ENCODE results near the gene PCCB. TPM values are rescaled to one million over a fixed set of nuclear protein-coding genes. Genes with fewer than 3 reads are reported as not detected.

The PCCB gene
- total and polyA plus RNA-seq, 4 experiments from 2014 or later = 12.1 to 47.1 (median 19.4) TPM

DNA sequence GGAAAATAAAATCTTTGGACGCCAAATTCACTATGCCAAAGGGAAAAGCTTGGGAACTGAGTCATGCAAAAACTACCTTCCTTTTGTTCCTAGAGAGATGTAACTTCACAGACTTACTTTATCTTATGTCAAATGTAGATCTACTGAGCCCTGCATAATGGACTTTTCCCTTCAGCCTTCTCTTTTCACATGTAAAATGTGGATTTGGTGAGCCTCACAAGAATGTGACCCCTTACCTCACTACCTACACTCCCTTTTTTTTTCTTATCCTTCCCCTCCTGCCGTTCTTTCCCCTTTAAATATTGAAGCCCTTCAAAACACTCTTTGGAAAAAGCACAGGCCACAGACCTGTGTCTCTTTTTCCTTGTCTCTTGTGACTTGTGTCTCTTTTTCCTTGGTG lies 14.0 kb upstream of the PCCB start:
- H3K36me3 Mint-ChIP-seq = no peaks in the 10 kb centered on the region
- peaks cover 0 to 1% (median 0%) of the 10 kb centered on the region in 4 donors for H3K4me1 Mint-ChIP-seq
- H3K9me3 Mint-ChIP-seq = peaks cover 0 to 2% (median 0%) of the 10 kb centered on the region in 8 donors
- no peaks in the 10 kb centered on the region for H3K4me1 ChIP-seq (ENCODE audit: insufficient read depth, low read length)
- ChIA-PET POLR2A (ENCODE audit: partially characterized antibody) (no interaction called here), CTCF (ENCODE audit: partially characterized antibody) (interaction anchor here (0.7 kb wide), 1 partner anchor 47 kb away, joined by 4 read pairs; no protein-coding TSS in a partner anchor)
- H3K4me3 ChIP-seq (ENCODE audit: low read length in 2 of 2) = no peak overlapping the region
- DNase-seq = no peak
- H3K4me3 Mint-ChIP-seq = no peak overlapping the region
- no peaks in the 10 kb centered on the region for H3K27me3 ChIP-seq (ENCODE audit: insufficient read depth, low read length)
- H3K27ac Mint-ChIP-seq = no peak overlapping the region
- no peak overlapping the region for H3K27ac ChIP-seq (ENCODE audit: low read depth, low read length)
- H3K27me3 Mint-ChIP-seq = peaks cover 5 to 7% of the 10 kb centered on the region in 2 donors
- no peaks in the 10 kb centered on the region for H3K9me3 ChIP-seq (ENCODE audit: control insufficient read depth in 1 of 2, low read length in 2 of 2)
- H3K36me3 ChIP-seq (ENCODE audit: insufficient read depth, low read length) = no peaks in the 10 kb centered on the region
- intact Hi-C loops (cut with micrococcal nuclease) = no loop called here

DNA sequence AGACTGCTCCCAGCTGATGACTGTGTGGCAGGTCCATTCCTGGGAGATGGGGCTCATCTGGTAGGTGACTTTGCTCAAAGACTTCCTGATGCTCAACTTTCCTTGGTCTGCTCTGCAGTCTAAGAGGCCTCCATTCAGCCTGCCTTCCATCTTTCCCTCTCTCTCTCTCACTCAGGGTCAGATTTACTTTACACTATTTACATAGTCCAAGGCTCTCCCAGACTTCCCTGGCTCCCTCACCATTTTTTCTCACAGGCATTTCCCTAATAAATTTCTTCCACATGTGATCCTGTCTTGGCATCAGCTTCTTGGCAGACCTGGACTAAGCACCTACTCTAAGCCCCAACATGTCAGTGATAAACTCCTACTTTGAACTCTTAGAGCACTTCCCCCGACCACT lies 13.0 kb upstream of the PCCB start:
- peaks cover 0 to 1% (median 0%) of the 10 kb centered on the region in 4 donors for H3K4me1 Mint-ChIP-seq
- no peaks in the 10 kb centered on the region for H3K27me3 ChIP-seq (ENCODE audit: insufficient read depth, low read length)
- no peak overlapping the region for H3K4me3 ChIP-seq (ENCODE audit: low read length in 2 of 2)
- ChIA-PET POLR2A (ENCODE audit: partially characterized antibody) (no interaction called here), CTCF (ENCODE audit: partially characterized antibody) (no interaction called here)
- H3K27me3 Mint-ChIP-seq = peaks cover 8 to 9% of the 10 kb centered on the region in 2 donors
- H3K4me1 ChIP-seq (ENCODE audit: insufficient read depth, low read length) = no peaks in the 10 kb centered on the region
- H3K4me3 Mint-ChIP-seq = no peak overlapping the region
- no peaks in the 10 kb centered on the region for H3K9me3 ChIP-seq (ENCODE audit: control insufficient read depth in 1 of 2, low read length in 2 of 2)
- no peaks in the 10 kb centered on the region for H3K36me3 ChIP-seq (ENCODE audit: insufficient read depth, low read length)
- no peak overlapping the region for H3K27ac ChIP-seq (ENCODE audit: low read depth, low read length)
- H3K36me3 Mint-ChIP-seq = no peaks in the 10 kb centered on the region
- H3K27ac Mint-ChIP-seq = no peak overlapping the region
- peaks cover 0 to 2% (median 0%) of the 10 kb centered on the region in 8 donors for H3K9me3 Mint-ChIP-seq
- no peak for DNase-seq
- intact Hi-C loops (cut with micrococcal nuclease) = no loop called here

GRCh38 chr3:136237961-136238649 lies 12.0 kb upstream of the PCCB start:
- Mint-ChIP-seq H3K4me3 (no peak overlapping the region), H3K4me1 (peaks cover 0 to 1% (median 0%) of the 10 kb centered on the region in 4 donors), H3K27ac (no peak overlapping the region), H3K27me3 (peaks cover 8 to 10% of the 10 kb centered on the region in 2 donors), H3K9me3 (peaks cover 0 to 2% (median 0%) of the 10 kb centered on the region in 8 donors), H3K36me3 (no peaks in the 10 kb centered on the region)
- DNase-seq = no peak
- CTCF ChIA-PET (ENCODE audit: partially characterized antibody) = interaction anchor here (0.6 kb wide), 1 partner anchor 159 kb away, joined by 3 read pairs; no protein-coding TSS in a partner anchor
- Histone ChIP-seq H3K27me3 (ENCODE audit: insufficient read depth, low read length) (no peaks in the 10 kb centered on the region), H3K36me3 (ENCODE audit: insufficient read depth, low read length) (no peaks in the 10 kb centered on the region), H3K9me3 (ENCODE audit: control insufficient read depth in 1 of 2, low read length in 2 of 2) (no peaks in the 10 kb centered on the region), H3K27ac (ENCODE audit: low read depth, low read length) (no peak overlapping the region), H3K4me1 (ENCODE audit: insufficient read depth, low read length) (no peaks in the 10 kb centered on the region), H3K4me3 (ENCODE audit: low read length in 2 of 2) (no peak overlapping the region)
- intact Hi-C loops (cut with micrococcal nuclease) = no loop called here
- POLR2A ChIA-PET (ENCODE audit: partially characterized antibody) = no interaction called here

DNA sequence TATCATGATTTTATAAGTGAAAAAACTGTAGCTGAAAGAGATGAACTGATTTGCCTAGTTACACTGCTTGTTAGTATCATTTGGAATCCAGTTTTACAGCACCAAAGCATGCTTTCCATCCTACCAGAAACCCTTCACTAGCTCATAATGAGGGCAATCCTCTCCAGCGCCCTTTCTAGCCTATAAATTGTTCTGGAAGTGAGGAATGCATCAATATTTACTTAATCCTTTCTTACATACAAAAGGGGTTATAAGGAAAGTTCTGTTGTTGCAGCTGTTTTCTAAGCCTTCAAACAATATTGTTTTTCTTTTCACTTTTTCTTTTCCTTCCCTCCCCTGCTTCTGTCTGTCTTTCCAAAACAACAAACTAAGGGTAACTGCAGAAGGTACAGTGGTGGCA lies 11.0 kb upstream of the PCCB start:
- Mint-ChIP-seq H3K9me3 (no peaks in the 10 kb centered on the region), H3K4me3 (no peak overlapping the region), H3K36me3 (no peaks in the 10 kb centered on the region), H3K27me3 (peaks cover 7 to 8% of the 10 kb centered on the region in 2 donors), H3K27ac (no peak overlapping the region), H3K4me1 (peaks cover 0 to 1% (median 0%) of the 10 kb centered on the region in 4 donors)
- POLR2A ChIA-PET (ENCODE audit: partially characterized antibody) = no interaction called here
- Histone ChIP-seq H3K27ac (ENCODE audit: low read depth, low read length) (no peak overlapping the region), H3K27me3 (ENCODE audit: insufficient read depth, low read length) (no peaks in the 10 kb centered on the region), H3K36me3 (ENCODE audit: insufficient read depth, low read length) (no peaks in the 10 kb centered on the region), H3K4me1 (ENCODE audit: insufficient read depth, low read length) (no peaks in the 10 kb centered on the region), H3K9me3 (ENCODE audit: control insufficient read depth in 1 of 2, low read length in 2 of 2) (no peaks in the 10 kb centered on the region), H3K4me3 (ENCODE audit: low read length in 2 of 2) (no peak overlapping the region)
- DNase-seq = no peak
- intact Hi-C loops (cut with micrococcal nuclease) = no loop called here
- CTCF ChIA-PET (ENCODE audit: partially characterized antibody) = no interaction called here

DNA sequence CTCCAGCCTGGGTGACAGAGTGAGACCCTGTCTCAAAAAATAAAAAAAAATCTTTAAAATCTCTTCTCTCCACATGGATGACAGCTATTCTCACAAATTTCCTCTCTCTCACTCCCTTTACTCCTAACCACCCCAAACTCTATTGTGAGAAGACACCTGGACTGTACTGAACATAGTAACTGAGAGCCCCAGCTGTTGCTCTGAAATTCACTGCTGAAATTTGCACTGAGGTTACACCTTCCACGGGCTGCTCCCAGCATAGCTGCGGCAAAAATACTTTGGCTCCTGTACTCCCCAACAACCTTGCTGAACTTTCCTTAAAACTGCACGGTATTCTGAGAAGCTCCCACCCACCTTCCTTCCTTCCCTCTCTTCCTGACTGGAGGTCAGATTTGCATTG lies 4.4 kb upstream of the PCCB start:
- no peaks in the 10 kb centered on the region for H3K9me3 Mint-ChIP-seq
- intact Hi-C loops (cut with micrococcal nuclease) = no loop called here

DNA sequence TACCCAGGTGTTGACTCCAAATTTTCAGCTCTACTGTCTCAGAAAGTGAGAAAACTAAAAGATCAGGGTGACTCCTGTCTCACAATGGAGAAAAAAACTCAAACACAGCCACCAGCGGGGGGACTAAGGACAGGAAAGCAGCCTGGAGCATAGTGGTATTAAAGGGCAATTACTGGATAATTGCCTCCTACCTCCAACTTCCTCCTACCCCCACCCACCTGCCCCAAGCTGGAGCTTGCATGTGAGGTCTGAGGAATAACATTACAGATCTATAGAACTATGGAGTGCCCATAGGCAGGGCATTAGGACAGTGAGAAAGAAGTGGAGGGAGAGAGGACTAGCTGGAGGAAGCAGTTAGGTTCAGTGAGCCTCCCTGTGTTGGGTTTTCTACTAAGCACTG lies 2.7 kb upstream of the PCCB start:
- Histone ChIP-seq H3K4me3 (ENCODE audit: low read length in 2 of 2) (no peak overlapping the region), H3K4me1 (ENCODE audit: insufficient read depth, low read length) (peaks cover 17% of the 10 kb centered on the region), H3K9me3 (ENCODE audit: control insufficient read depth in 1 of 2, low read length in 2 of 2) (no peaks in the 10 kb centered on the region), H3K27me3 (ENCODE audit: insufficient read depth, low read length) (no peaks in the 10 kb centered on the region), H3K36me3 (ENCODE audit: insufficient read depth, low read length) (no peaks in the 10 kb centered on the region), H3K27ac (ENCODE audit: low read depth, low read length) (no peak overlapping the region)
- peaks cover 15 to 22% (median 19%) of the 10 kb centered on the region in 4 donors for H3K4me1 Mint-ChIP-seq
- H3K27ac Mint-ChIP-seq = peak overlapping the region in 2 of 7 donors; percentile 23
- ChIA-PET POLR2A (ENCODE audit: partially characterized antibody) (interaction anchor here (5.6 kb wide), 1 partner anchor 51 kb away, joined by 76 read pairs; the partner anchor contains the start of gene MSL2), CTCF (ENCODE audit: partially characterized antibody) (no interaction called here)
- H3K4me3 Mint-ChIP-seq = no peak overlapping the region
- intact Hi-C loops (cut with micrococcal nuclease) = no loop called here
- no peak for DNase-seq
- H3K9me3 Mint-ChIP-seq = no peaks in the 10 kb centered on the region
- H3K27me3 Mint-ChIP-seq = no peaks in the 10 kb centered on the region
- no peaks in the 10 kb centered on the region for H3K36me3 Mint-ChIP-seq

More for the DNA sequence above, 4.4 kb upstream of the PCCB start:
- H3K4me1 Mint-ChIP-seq = peaks cover 6 to 11% (median 8%) of the 10 kb centered on the region in 4 donors
- Histone ChIP-seq H3K27me3 (ENCODE audit: insufficient read depth, low read length) (no peaks in the 10 kb centered on the region), H3K4me1 (ENCODE audit: insufficient read depth, low read length) (peaks cover 8% of the 10 kb centered on the region), H3K4me3 (ENCODE audit: low read length in 2 of 2) (no peak overlapping the region), H3K36me3 (ENCODE audit: insufficient read depth, low read length) (no peaks in the 10 kb centered on the region), H3K27ac (ENCODE audit: low read depth, low read length) (no peak overlapping the region), H3K9me3 (ENCODE audit: control insufficient read depth in 1 of 2, low read length in 2 of 2) (no peaks in the 10 kb centered on the region)
- ChIA-PET POLR2A (ENCODE audit: partially characterized antibody) (interaction anchor here (0.9 kb wide), 1 partner anchor 49 kb away, joined by 5 read pairs; the partner anchor contains the start of gene MSL2), CTCF (ENCODE audit: partially characterized antibody) (interaction anchor here (1.3 to 1.6 kb wide), 2 partner anchors 48 to 507 kb away, joined by 3 to 6 read pairs; partner anchors contain the start of gene STAG1)
- DNase-seq = no peak
- H3K27ac Mint-ChIP-seq = peak overlapping the region in 2 of 7 donors; percentile 46 to 67
- peaks cover 2 to 3% of the 10 kb centered on the region in 2 donors for H3K27me3 Mint-ChIP-seq
- no peaks in the 10 kb centered on the region for H3K36me3 Mint-ChIP-seq
- H3K4me3 Mint-ChIP-seq = no peak overlapping the region

- Histone ChIP-seq H3K27ac (ENCODE audit: low read depth, low read length) (no peak overlapping the region), H3K36me3 (ENCODE audit: insufficient read depth, low read length) (no peaks in the 10 kb centered on the region), H3K9me3 (ENCODE audit: control insufficient read depth in 1 of 2, low read length in 2 of 2) (no peaks in the 10 kb centered on the region), H3K4me3 (ENCODE audit: low read length in 2 of 2) (no peak overlapping the region), H3K27me3 (ENCODE audit: insufficient read depth, low read length) (no peaks in the 10 kb centered on the region), H3K4me1 (ENCODE audit: insufficient read depth, low read length) (peaks cover 17% of the 10 kb centered on the region)
- no peaks in the 10 kb centered on the region for H3K9me3 Mint-ChIP-seq
- H3K4me3 Mint-ChIP-seq = no peak overlapping the region
- ChIA-PET CTCF (ENCODE audit: partially characterized antibody) (interaction anchor here (1.0 to 4.2 kb wide), 3 partner anchors 11 to 765 kb away, joined by 3 to 45 read pairs (median 3); partner anchors contain the start of gene MSL2), POLR2A (ENCODE audit: partially characterized antibody) (interaction anchor here (1.1 to 5.6 kb wide), 2 partner anchors 8 to 52 kb away, joined by 3 to 76 read pairs; partner anchors contain the start of gene MSL2)
- H3K36me3 Mint-ChIP-seq = no peaks in the 10 kb centered on the region
- peak overlapping the region in 2 of 7 donors; percentile 23 to 44 for H3K27ac Mint-ChIP-seq
- intact Hi-C loops (cut with micrococcal nuclease) = no loop called here
- H3K27me3 Mint-ChIP-seq = no peaks in the 10 kb centered on the region
- peaks cover 15 to 22% (median 19%) of the 10 kb centered on the region in 4 donors for H3K4me1 Mint-ChIP-seq
- no peak for DNase-seq
Observed at GRCh38 chr3:136247855-136248590, 2.1 kb upstream of the PCCB start.
